ENCODE results near the gene ZNF569. TPM values are rescaled to one million over a fixed set of nuclear protein-coding genes. Genes with fewer than 3 reads are reported as not detected.

The ZNF569 gene
- total and polyA plus RNA-seq, 2 of the 8 experiments (the other 6 are each of a cell fraction or from before 2014, with no cell fraction given) = 2.4 to 10.5 TPM

- peak within 1 kb of the TSS; percentile 72; the same call in 1 of the 2 replicates for H3K18ac ChIP-seq (ENCODE audit: extremely low read depth, low read length)
- no peaks in the 10 kb centered on the region for H4K20me1 ChIP-seq (replicated peaks in 1 of 2; ENCODE audit: control insufficient read depth in 1 of 2, insufficient read depth in 2 of 2, low read length in 2 of 2)
- H2AFZ ChIP-seq (ENCODE audit: low read length) = peak within 1 kb of the TSS; percentile 100
- peak within 1 kb of the TSS; percentile 66 for H4K91ac ChIP-seq (replicated peaks; ENCODE audit: insufficient read length, low read length)
- peak within 1 kb of the TSS; percentile 65 to 85 (median 74) for H3K4me3 ChIP-seq (ENCODE audit: extremely low read depth in 1 of 4, insufficient read depth in 2 of 4, low read depth in 3 of 4, low read length in 4 of 4)
- peaks cover 9% of the 10 kb centered on the region for H3K23me2 ChIP-seq (ENCODE audit: low read depth, low read length)
- peaks cover 0 to 10% (median 6%) of the 10 kb centered on the region in 4 experiments; a peak in 5 of 8 replicates for H3K36me3 ChIP-seq (ENCODE audit: control insufficient read depth in 2 of 4, insufficient read depth in 4 of 4, low read length in 3 of 4)
- H2BK12ac ChIP-seq (ENCODE audit: low read depth, low read length) = no peak within 1 kb of the TSS; the same call in 1 of the 2 replicates
- WGBS, 2 experiments (ENCODE audit: extremely low coverage in 1 of 2, insufficient coverage in 1 of 2, insufficient read length in 1 of 2, insufficient replicate concordance in 2 of 2, low coverage in 1 of 2, low lambda C conversion rate in 2 of 2, missing lambda C conversion rate in 1 of 2) = 6% methylated on average over 27 of the region's 58 CpGs; no CpG with 5 or more reads in 1 of the 2 experiments
- H2BK20ac ChIP-seq (ENCODE audit: low read length) = no peak within 1 kb of the TSS
- H2BK5ac ChIP-seq (ENCODE audit: low read depth, low read length) = peak within 1 kb of the TSS; percentile 12
- no peaks in the 10 kb centered on the region for H3K27me3 ChIP-seq (replicated peaks in 1 of 4; ENCODE audit: control insufficient read depth in 3 of 4, extremely low read depth in 1 of 4, insufficient read depth in 3 of 4, low read length in 3 of 4)
- H3K9me3 ChIP-seq (ENCODE audit: insufficient read depth in 2 of 2, low read depth in 1 of 2, low read length in 1 of 2) = peaks cover 5 to 8% of the 10 kb centered on the region in 2 experiments; a peak in 1 of 4 replicates
- peak within 1 kb of the TSS; percentile 23; the same call in 1 of the 2 replicates for H2BK15ac ChIP-seq (ENCODE audit: low read length)
- H3K56ac ChIP-seq (replicated peaks; ENCODE audit: insufficient read length, low read depth, low read length) = peak within 1 kb of the TSS; percentile 24
- CTCF ChIA-PET (ENCODE audit: partially characterized antibody) = interaction anchor here (0.6 kb wide), 1 partner anchor 534 kb away, joined by 4 read pairs; no protein-coding TSS in a partner anchor
- H3K79me1 ChIP-seq (ENCODE audit: low read depth, low read length) = no peaks in the 10 kb centered on the region
- FAIRE-seq (peak; percentile 45), DNase-seq (ENCODE audit: low read depth in 1 of 2, low spot score in 2 of 2) (peak; percentile 89 to 93)
- H2BK120ac ChIP-seq (replicated peaks; ENCODE audit: low read depth, low read length) = no peak within 1 kb of the TSS
- peak within 1 kb of the TSS; percentile 79 for H4K5ac ChIP-seq (ENCODE audit: insufficient read length, low read depth, low read length)
- no peak within 1 kb of the TSS for H3K14ac ChIP-seq (ENCODE audit: insufficient read length)
- H4K8ac ChIP-seq (ENCODE audit: extremely low read depth, insufficient read depth, low read length) = peak within 1 kb of the TSS; percentile 87
- H3K27ac ChIP-seq (ENCODE audit: low read depth, low read length) = 0 out of 2 replicates have a peak within 1 kb of the TSS, but pooled peaks have one; percentile 41
- no peaks in the 10 kb centered on the region; a peak in 1 of 4 replicates for H3K79me2 ChIP-seq (ENCODE audit: control insufficient read depth in 1 of 2, insufficient read depth in 2 of 2, low read length in 2 of 2)
- H3K4me1 ChIP-seq (replicated peaks in 1 of 4; ENCODE audit: control insufficient read depth in 3 of 4, insufficient read depth in 4 of 4, low read length in 3 of 4) = peaks cover 0 to 5% (median 0%) of the 10 kb centered on the region in 4 experiments; a peak in 3 of 7 replicates
- H2AK5ac ChIP-seq (ENCODE audit: low read depth, low read length) = peak within 1 kb of the TSS; percentile 88; the same call in 1 of the 2 replicates
- H3K9ac ChIP-seq (replicated peaks in 1 of 4; ENCODE audit: extremely low read depth in 1 of 4, low read depth in 3 of 4, low read length in 3 of 4) = peak within 1 kb of the TSS in 3 of 4 experiments; percentile 46 to 73 (median 64); a peak in 6 of 7 replicates
- no peak within 1 kb of the TSS for H3K23ac ChIP-seq (ENCODE audit: insufficient read length)
- H3K4ac ChIP-seq (replicated peaks; ENCODE audit: insufficient read length, low read depth, low read length) = peak within 1 kb of the TSS; percentile 74
- POLR2A ChIA-PET (ENCODE audit: partially characterized antibody) = interaction anchor here (0.7 to 2.0 kb wide), 11 partner anchors 9 to 408 kb away, joined by 3 to 19 read pairs (median 4); partner anchors contain the start of genes ZNF540, ZNF569, ZNF571 and ZNF573
- H3K4me2 ChIP-seq (ENCODE audit: insufficient read depth in 1 of 2, low read depth in 2 of 2, low read length in 2 of 2) = peak within 1 kb of the TSS; percentile 94 to 95
- TF ChIP-seq SAP30 (IDR thresholded peaks at IDR 0.05; ENCODE audit: insufficient read depth, insufficient replicate concordance, low read length) = no peak
- peak; percentile 21 to 74 for TF ChIP-seq POLR2A (IDR thresholded peaks at IDR 0.05; ENCODE audit: control extremely low read depth in 1 of 2, low read depth in 2 of 2, low read length in 2 of 2)
- 0 out of 2 replicates have a peak, but pooled peaks have one; percentile 7 for TF ChIP-seq YY1 (IDR thresholded peaks at IDR 0.05; ENCODE audit: low read depth, low read length)
- peak; percentile 46 for TF ChIP-seq ASH2L (IDR thresholded peaks at IDR 0.05; ENCODE audit: low read length)
- TF ChIP-seq BRCA1 (IDR thresholded peaks at IDR 0.05; ENCODE audit: low read depth, low read length) = peak; percentile 74
- peak; percentile 50 for TF ChIP-seq NRF1 (IDR thresholded peaks at IDR 0.05; ENCODE audit: low read depth, low read length)
- TF ChIP-seq PHF8 (conservative IDR thresholded peaks at IDR 0.05; ENCODE audit: low read depth, low read length) = peak; percentile 88
- TF ChIP-seq SIN3A (conservative IDR thresholded peaks at IDR 0.05 in 1 of 2, IDR thresholded peaks at IDR 0.05 in 1 of 2; ENCODE audit: low read depth in 1 of 2, low read length in 2 of 2) = peak in 1 of 2 experiments; percentile 85; a peak in 2 of 4 replicates
- TF ChIP-seq TEAD4 (IDR thresholded peaks at IDR 0.05; ENCODE audit: low read depth, low read length) = no peak
- 0 out of 2 replicates have a peak, but pooled peaks have one; percentile 14 for TF ChIP-seq CEBPB (IDR thresholded peaks at IDR 0.05; ENCODE audit: low read depth, low read length)
Observed at GRCh38 chr19:37370880-37371661, 96.2 kb downstream of the ZNF569 start, which contains the start of gene ZNF527. Gene ZNF527 (plus strand): TSS chr19:37371099. CDS start chr19:37374199, 3,100 bp downstream.

Data from H1 (cell line).